Measurements from ENCODE around the gene SLIT2.

Gene SLIT2

GRCh38 chr4:20299515-20299914 lies 47.8 kb downstream of the SLIT2 start:
- no peak for DNase-seq (ENCODE audit: low read depth in 3 of 3)

GRCh38 chr4:20301161-20301560 lies 49.5 kb downstream of the SLIT2 start:
- no peak for DNase-seq (ENCODE audit: low read depth in 3 of 3)
